Middle frontal gyrus (tissue), 1 donor: ENCODE results near the gene TEX36.
"Not testable (repeated sequence)": the region's sequence is repeated elsewhere in the genome, so short reads cannot be mapped to it uniquely, and the experiment has no call there.

Experiments
- DNase-seq: peaks from one replicate; pipeline ENCODE4 v3.0.0-alpha.2; 2015; ENCODE audit warnings: low spot score; ENCODE audit errors: extremely low spot score

TEX36 gene, protein sequence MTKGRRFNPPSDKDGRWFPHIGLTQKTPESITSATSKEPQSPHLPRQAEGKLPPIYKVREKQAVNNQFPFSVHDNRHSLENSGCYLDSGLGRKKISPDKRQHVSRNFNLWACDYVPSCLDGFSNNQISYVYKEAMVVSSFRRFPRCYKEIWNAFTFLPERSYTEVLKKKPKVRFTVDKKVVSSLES

DNA sequence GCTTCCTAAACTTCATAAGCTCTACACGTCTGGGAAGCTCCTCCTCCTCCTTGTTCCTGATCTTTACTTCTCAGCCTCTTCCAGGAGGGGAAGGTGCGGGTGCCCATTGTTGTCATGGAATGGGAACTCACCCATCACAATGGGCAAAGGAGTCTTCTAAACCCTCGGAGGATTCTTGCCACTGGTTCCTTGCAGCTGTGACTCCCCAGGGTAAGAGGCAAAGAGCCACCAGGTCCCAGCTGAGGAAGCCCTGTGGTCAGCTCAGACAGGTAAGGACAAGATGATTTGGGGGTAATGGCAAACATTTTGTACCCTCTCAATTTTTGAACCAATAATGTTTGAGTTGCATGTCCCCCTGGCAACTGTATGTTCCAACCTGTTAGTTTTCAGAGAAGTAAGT lies at the start of gene TEX36:
Gene TEX36 (minus strand): TSS at position 101 of the 400 bp plus-strand sequence. CDS start 174 bp downstream, outside the sequence.
- no peak for DNase-seq

DNA sequence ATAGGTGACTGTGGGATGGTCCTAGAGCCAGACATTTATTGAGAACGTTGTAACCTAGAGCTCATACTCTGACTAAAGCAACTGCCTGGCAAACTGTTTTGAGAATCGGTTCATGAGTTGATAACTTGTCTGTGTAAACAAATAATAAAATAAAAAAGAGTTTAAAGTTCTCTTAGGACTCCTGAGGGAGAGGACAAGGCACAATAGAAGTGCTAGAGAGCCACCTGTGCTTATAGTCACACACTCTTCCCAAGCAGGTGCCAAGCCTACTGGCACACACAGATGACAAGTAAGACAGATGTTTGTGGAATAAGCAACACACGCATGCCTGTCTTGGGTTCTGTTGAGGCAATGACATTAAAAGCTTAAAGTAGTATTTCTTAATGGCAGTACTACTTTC lies 44.5 kb upstream of the TEX36 start:
- DNase-seq = no peak

DNA sequence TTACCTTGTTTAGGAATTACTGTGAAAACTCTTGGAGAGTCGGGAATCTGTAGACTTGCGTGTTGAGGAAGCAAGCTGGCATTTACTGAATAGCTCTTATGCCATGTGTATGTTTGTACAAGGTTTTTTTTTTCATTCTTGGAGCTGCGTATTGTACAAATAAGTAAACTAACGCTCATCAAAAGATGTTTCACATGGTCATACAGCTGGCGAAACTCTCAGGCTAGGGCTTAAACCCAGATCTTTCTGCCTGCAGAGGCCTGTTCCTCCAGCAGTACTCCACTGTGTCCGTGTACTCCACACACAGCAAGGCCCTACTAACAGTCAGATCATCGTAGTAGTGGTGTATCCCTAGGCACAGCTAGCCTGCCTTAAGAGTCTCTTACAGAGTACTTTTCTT lies 44.0 kb upstream of the TEX36 start:
- no peak for DNase-seq

DNA sequence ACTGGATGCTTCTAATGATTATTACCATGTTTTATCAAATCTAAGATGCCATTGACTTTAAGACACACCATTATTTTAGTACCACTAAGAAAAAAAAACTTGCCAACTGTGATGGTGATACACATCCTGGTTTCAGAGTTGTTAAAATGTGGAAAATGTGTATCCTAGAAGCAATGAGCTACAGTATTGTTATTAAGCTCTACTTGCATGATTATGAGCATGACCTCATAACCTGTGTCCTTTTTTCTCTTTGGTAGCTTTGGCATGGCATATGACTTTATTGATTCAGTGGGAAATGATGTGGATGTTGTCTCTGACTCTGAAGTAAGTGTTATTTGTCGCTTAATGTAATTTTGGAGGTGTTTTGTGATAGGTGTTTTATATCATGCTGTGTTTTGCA lies 39.8 kb upstream of the TEX36 start:
- DNase-seq = no peak

DNA sequence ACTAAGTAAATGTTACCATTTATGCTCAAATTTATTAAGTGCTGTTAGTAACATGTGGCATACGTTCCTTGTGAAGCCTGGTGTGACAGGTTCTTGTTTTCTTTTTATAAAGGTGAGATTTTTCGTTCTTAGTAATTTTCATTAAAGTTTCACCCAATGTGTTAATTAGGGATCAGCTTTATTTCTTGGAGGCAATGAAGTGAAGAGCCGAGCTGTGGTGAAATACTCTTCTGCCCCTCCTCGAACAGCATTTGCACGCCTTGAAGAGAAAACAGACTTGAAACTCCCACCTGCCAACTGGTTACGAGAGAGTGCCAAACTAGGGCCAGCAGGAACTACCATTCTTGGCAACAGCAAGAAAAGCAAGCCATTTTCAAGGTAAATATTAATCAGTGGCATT lies 38.1 kb upstream of the TEX36 start:
- DNase-seq = no peak

DNA sequence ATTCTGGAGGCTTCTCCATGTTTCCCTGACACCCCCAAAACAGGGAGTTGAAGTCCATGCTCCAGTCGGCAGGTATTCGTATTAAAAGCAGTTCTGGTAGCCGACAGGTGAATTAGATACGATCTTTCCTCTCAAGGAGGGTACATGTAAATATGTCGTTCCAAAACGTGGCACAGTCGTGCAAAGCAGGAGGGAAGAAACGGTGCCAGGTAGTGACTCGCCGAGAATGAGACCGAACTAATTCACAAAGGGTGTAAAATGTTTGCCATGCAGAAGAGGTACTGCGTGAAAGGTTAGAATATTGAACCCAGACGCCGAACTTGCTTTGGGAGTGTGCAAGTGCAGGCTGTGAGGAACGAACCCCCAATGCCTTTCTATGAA lies 37.0 kb upstream of the TEX36 start:
- no peak for DNase-seq

DNA sequence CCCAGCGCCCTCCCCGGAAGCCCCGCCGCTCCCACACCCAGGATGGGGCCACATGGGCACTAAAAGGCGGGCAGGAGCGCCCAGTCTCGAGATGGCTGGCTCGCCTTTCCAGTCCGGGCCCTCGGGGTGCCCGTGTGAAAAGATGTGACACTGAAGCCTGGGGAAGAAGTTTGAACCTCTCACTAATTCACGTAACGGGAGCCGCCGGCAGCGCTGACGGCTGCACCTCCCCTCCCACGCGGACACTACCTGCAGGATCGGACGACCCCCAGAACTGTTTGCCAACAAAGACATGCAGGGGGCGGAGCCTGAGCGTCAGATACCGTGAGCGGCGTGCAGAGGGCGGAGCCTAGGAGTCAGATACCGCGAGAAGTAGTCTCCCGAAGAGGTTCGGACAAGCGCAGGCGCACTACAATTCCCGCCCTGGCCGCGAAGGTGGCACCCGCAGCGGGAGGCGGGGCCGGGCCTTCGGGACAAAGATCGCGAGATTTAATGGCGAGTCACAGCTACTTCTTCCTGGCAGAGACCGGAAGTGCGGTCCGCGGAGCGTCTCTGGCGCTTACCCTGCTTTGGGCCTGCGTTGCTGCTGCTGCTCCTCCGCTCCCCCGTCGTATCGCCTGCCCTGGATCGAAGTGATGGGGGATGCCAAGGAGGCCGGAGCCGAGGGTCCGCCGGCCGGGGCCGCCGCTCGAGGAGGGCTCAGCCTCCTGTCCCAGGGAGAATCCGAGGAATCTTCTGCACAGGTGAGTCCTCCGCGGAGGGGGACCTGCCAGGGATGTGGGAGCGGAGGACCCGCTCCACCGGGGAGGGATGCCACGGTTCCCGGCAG lies 36.4 kb upstream of the TEX36 start, which contains the start of gene EDRF1:
Gene EDRF1 (plus strand): TSS at position 537 of the 829 bp plus-strand sequence. CDS start 99 bp downstream, at position 636.
- peak; percentile 98 for DNase-seq

DNA sequence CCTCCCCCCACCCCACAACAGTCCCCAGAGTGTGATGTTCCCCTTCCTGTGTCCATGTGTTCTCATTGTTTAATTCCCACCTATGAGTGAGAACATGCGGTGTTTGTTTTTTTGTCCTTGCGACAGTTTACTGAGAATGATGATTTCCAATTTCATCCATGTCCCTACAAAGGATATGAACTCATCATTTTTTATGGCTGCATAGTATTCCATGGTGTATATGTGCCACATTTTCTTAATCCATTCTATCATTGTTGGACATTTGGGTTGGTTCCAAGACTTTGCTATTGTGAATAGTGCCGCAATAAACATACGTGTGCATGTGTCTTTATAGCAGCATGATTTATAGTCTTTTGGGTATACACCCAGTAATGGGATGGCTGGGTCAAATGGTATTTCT lies 31.8 kb upstream of the TEX36 start:
- DNase-seq = not testable (repeated sequence)

DNA sequence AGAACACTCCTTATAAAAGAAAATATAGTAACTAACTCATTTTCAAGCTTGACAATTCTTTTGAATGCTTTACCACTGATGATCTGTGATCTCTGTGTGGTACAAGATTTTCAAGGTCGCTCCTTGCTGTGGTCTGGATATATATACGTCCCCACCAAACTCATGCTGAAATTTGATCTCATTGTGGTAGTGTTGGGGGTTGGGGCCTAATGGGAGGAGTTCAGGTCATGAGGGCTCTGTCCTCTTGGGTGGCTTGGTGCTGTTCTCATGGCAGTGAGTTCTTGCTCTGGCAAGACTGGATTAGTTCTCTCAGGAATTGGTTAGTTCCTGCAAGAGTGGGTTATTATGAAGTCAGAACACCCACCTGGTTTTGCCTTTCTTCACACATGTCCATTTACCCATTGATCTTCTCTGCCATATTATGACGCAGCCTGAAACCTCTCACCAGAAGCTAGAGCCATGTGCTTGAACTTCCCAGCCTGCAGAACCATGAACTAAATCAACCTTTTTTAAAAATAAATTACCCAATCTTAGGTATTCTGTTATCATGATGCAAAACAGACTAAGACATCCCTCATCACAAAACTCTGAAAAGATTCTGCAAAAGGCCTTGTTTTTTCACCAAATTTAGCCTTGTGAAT lies 28.3 kb upstream of the TEX36 start:
- no peak for DNase-seq

DNA sequence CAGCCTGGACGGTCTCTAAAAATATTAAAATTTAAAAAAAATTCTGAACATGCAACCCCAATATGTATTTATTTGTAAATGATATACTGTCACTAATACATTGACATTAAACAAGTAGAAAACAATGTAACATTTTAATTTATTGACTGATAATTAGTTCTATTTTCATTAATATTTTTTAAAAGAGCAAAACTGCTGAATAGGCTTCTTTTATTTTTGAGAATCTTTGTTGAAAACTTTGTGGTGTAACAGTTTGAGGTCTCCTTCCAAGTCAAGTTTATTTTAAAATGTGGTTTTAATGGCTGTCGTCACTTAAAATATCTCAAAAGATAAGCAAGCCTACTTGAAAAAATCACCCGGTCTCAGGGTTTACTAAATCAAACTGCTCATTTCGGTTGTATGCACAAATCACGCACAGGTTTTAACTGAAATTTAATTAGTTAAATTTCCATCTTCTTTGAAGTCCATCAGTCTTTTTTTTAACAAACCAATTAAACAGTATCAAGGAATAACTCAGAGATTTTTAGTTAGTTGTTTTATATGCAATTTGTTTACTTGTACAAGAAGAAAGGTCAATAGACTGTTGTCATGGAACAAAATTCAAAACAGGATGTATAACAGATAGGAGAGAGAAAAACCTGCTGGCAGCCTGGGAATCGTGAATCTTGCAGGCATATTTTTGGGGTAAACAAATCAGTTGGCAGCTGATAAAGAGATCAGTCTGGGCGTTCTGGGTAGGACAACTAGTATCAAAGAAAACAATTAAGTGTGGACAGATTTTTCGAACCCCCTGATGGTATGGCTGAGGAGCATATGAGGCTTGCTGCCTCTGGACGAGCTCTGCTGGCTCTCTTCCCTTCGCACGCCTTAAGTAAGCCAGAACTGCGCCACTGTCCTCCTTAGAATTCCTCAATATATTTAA lies 26.9 kb upstream of the TEX36 start:
- no peak for DNase-seq

DNA sequence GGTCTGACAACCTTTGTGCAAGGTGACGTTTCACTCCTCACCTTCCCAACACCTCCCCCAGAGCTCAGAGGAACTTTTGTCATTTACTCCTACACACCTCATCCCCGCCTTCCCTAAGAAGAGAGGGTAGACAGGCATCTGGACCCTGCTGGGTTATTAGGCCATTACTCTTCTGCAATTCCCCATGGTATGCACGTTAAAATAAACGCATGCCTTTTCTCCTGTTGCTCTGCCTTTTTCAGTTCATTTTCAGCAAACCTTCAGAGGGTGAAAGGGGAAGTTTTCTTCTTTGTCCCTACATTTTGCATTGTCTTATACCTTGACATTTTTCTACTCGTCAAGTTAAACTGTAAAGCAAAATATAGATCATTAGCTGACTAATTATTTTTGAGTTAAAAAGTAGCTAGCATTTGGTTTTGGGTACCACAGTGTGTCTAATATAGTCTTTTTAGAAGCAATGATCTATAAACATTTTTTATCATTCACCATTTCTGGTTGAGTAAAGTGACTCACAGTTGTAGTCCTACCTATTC lies 26.1 kb upstream of the TEX36 start:
- DNase-seq = no peak

DNA sequence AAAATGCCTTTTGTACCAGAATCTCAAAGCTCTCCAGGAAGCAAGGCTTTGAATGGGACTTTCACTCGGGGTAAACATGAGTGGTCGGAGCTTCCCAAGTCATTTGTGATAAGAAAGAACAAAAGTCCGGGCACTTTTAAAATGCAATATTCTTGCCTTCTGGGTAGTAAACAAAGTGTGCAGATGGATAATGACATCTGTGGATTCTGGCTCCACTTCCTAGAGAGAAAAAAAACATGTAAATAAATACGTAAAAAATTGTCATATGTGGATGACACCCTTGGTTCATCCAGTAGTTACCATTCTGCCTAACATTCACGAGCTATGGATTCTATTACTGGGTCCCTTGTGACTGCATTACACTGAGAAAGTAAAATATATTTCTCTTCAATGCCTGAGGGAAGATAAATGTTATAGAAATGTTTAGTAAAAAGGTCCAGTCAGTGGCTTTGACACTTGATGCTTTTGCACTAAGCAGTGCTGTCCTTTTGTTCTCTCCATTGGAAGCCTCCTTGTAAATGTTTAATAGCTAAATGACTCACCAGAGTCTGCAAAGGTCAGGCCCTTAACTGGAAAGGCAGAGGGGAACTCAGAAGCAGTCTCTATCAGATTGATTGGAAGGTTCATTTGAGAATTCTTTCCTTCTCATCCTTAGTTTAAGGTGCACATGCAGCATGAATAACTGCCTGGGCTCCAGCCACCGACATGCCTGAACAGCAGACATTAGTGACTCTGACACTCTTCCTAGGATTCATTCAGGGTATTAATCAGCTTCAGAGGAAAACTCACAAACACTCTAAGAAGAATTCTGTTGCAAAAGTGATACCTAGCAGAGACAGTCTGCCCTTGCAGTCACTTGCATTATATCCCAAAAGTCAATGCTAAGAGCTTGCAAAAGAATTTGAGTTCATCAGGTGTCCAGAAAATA lies 24.8 kb upstream of the TEX36 start:
- no peak for DNase-seq

DNA sequence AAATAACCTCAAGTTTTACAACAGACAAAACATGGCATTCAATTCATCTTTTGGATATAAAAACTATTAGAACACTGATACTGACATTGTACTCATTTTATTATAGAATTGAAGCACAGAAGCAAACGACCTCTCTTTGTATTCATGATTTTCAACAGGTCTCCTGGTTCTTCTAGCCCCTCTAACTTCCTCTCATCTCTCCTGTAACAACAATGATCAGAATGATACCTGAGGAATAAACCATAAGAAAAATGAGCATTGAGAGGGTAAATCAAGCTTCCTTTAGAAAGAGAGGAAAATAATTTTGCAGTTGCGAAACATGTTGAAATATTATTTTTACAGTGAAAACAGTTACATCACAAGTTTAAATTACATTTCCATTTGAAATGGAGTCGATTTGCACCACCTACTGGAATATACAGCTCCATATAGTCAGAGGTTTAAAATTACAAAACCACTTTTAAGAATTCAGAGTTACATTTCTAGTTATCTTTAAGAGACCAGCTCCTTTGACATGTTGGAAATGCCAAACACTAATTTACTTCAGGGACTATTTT lies 17.5 kb upstream of the TEX36 start:
- DNase-seq = no peak

DNA sequence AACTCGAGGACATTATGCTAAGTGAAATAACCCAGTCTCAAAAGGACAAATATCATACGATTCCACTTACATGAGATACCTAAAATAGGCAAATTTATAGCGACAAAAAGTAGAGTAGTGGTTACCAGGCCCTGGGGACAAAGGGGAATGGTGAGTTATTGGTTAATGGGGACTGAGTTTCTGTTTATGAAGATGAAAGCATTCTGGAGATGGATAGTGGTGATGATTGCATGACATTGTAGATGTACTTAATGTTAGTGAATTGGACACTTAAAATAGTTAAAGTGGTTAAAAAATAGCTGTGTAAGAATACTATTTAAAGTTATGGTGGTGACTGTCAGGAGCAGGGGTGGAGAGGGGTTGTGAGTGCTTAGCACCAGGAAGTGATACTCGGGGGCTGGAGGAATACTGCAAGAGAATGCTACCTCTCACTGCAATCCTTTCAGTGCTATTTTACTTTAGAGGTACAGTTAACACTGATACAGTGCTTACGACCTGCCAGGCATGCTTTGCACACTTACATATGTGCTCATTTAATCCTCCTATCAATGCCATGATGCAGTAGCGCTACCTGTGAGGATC lies 16.7 kb upstream of the TEX36 start:
- DNase-seq = no peak

DNA sequence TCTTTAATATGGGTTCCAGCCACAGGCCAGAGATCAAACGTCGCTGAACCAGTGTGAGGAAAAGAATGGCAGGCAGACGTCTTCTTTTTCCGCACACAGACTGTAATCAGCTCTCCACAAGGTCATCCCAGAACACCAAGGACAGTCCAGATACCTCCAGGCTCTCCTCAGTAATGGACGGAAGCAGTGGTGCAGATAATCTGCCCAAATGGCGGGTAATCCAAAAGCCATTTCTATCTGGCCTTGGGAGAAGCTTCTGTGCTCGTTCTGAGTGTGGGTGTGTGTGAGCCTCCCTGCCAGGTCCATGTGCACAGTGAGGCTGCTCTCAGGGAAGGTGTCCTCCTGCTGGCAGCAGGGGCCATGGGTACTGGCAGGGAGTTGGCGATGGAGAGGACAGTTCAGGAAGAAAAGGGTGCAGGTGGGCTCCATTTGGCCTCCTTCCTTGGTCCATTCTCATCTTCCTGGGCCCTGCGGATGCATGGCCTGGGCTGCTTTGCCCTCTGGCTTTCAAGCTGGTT lies 15.6 kb upstream of the TEX36 start:
- DNase-seq = no peak

DNA sequence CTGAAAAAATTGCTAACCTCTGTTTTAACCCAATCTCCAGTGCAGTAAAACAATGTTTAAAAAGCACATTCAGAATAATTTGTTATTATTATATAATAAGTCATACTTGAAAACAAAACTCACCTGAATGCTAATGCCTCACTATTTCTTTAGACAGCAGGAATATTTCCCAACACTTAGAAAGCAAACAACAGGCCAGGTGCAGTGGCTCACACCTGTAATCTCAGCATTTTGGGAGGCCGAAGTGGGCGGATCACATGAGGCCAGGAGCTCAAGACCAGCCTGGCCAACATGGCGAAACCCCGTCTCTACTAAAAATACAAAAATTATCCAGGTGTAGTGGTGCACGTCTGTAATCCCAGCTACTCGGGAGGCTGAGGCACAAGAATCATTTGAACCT lies 13.9 kb upstream of the TEX36 start:
- DNase-seq = not testable (repeated sequence)

DNA sequence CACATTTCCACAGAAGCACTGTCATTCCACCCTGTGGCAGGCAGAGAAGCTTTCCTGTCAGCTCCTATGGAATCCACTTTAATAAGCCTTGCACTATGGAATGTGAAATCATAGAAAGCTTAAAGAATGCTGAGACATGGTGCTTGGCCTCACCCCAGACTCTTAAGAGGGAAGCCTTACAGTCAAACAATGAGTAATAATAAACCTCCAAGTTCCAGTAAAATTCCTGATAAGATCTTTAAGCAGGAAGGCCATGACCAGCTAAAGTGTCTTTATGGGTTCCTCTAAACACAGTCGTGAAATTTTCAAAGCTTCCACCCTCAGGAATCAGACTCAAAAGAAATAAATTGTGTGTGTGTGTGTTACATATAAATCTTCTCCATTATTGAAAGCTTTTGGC lies 11.9 kb upstream of the TEX36 start:
- no peak for DNase-seq

DNA sequence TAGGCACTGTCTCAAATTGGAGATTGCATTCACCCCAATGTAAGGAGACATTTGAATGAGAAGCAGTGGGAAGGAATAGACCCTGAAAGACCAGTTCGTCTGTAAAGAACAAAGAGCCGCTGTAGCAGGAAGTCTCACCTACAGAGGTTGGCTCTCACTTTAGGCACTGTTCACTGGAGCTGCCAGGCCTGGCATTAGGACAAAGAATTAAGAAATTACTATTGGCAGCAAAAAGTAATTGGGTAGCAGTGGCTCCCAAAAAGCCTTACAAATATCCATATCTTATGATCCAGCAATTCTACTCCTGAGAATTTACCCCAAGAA lies 10.5 kb upstream of the TEX36 start:
- no peak for DNase-seq
